Left ventricle myocardium inferior (tissue), 1 donor: Measurements from ENCODE around the gene LPGAT1. TPM values are rescaled to one million over a fixed set of nuclear protein-coding genes. Genes with fewer than 3 reads are reported as not detected.
"Not testable (repeated sequence)": the region's sequence is repeated elsewhere in the genome, so short reads cannot be mapped to it uniquely, and the experiment has no call there.

ENCODE experiments used
- DNase-seq: peaks from one replicate; pipeline ENCODE4 v3.0.0-alpha.2; 2020
- H3K27ac ChIP-seq: fragments of 200-600 bp; replicated peaks from 2 replicates; pipeline ENCODE4 v1.8.0; 2021
- H3K27me3 ChIP-seq: fragments of 200-600 bp; 2 replicates; pipeline ENCODE4 v1.8.0; 2021; ENCODE audit warnings: low read depth
- H3K36me3 ChIP-seq: fragments of 200-600 bp; 2 replicates; pipeline ENCODE4 v1.8.0; 2021
- H3K4me1 ChIP-seq: fragments of 200-600 bp; 2 replicates; pipeline ENCODE4 v1.8.0; 2021
- H3K4me3 ChIP-seq: fragments of 200-600 bp; 2 replicates; pipeline ENCODE4 v1.8.0; 2021; ENCODE audit warnings: mild to moderate bottlenecking, moderate library complexity
- H3K9me3 ChIP-seq: fragments of 200-600 bp; replicated peaks from 2 replicates; pipeline ENCODE4 v1.8.0; 2021
- intact Hi-C: fragments of 100-400 bp; cut with micrococcal nuclease; formaldehyde crosslinking; loops from one replicate; pipeline ENCODE4 v1.11.0; 2022
- total RNA-seq: library from RNA; stranded (reverse); fragmentation: NEBNext Ultra II Directional; extraction: Animal tissue kit (Norgen Biotek cat#: 25700); gene quantifications from one replicate; pipeline ENCODE4 v1.2.1, GENCODE V29; 2021
- TF ChIP-seq, protein P1 (sequence below): fragments of 200-600 bp; IDR thresholded peaks from 2 replicates; pipeline ENCODE4 v1.8.0; 2021; ENCODE audit warnings: antibody characterized with exemption, mild to moderate bottlenecking, borderline replicate concordance
- donor health status: DM: no; HTN: yes; CAD: no; lungs with severe emphysema.

The LPGAT1 gene
- total RNA-seq, 1 donor from 2014 or later, result 24.9 TPM

DNA sequence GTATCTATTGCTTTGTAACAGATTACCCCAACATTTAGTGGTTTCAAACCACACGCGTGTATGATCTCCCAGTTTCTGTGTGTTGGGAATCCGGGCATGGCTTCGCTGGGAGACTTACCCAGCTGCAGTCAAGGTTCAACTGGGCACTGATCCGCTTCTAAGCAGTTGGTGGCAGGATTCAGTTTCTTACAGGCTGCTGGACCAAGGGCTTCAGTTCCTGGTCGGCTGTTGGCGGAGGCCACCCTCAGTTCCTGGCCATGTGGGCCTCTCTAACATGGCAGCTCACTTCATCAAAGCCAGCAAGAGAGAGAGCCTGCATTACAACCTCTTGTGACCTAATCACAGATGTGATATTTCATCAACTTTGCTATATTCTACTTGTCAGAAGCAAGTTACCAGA, 101.3 kb downstream of the LPGAT1 start:
- no peaks in the 10 kb centered on the region for H3K36me3 ChIP-seq
- TF ChIP-seq, protein P1, sequence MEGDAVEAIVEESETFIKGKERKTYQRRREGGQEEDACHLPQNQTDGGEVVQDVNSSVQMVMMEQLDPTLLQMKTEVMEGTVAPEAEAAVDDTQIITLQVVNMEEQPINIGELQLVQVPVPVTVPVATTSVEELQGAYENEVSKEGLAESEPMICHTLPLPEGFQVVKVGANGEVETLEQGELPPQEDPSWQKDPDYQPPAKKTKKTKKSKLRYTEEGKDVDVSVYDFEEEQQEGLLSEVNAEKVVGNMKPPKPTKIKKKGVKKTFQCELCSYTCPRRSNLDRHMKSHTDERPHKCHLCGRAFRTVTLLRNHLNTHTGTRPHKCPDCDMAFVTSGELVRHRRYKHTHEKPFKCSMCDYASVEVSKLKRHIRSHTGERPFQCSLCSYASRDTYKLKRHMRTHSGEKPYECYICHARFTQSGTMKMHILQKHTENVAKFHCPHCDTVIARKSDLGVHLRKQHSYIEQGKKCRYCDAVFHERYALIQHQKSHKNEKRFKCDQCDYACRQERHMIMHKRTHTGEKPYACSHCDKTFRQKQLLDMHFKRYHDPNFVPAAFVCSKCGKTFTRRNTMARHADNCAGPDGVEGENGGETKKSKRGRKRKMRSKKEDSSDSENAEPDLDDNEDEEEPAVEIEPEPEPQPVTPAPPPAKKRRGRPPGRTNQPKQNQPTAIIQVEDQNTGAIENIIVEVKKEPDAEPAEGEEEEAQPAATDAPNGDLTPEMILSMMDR, result no peak
- H3K27me3 ChIP-seq, result peaks cover 7% of the 10 kb centered on the region
- no peak overlapping the region for H3K27ac ChIP-seq
- H3K4me3 ChIP-seq, result no peak overlapping the region
- no peaks in the 10 kb centered on the region for H3K4me1 ChIP-seq
- H3K9me3 ChIP-seq, result no peaks in the 10 kb centered on the region
- DNase-seq, result no peak
- intact Hi-C loops, result no loop called here

DNA sequence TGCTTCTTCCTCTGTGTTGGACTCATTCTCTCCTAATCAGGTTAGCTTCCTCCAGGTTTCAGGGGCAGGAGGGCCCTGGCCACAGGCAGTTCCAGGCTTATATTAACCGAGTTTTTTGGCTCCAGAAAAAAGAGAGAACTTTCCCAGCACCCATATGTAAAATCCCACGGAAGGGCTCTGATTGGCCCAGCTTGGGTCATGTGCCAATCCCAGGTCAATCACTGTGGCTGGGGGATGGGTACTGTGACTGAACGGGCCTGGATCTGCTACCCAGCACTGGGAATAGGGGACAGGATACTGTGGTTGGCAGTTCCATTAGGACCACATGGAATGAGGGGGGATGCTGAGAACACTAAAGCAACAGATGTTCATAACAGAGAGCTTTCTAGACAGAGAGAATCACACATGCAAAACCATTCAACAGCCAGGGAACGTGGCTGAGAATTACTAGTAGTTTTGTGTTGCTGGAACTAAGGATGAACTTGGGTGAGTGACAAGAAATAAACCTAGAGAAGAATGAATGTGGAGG, 104.0 kb downstream of the LPGAT1 start:
- H3K4me1 ChIP-seq, result no peaks in the 10 kb centered on the region
- intact Hi-C loops, result no loop called here
- DNase-seq, result no peak
- no peaks in the 10 kb centered on the region for H3K9me3 ChIP-seq
- TF ChIP-seq, protein P1, result no peak
- no peak overlapping the region for H3K27ac ChIP-seq
- no peak overlapping the region for H3K4me3 ChIP-seq
- no peaks in the 10 kb centered on the region for H3K36me3 ChIP-seq
- no peaks in the 10 kb centered on the region for H3K27me3 ChIP-seq

DNA sequence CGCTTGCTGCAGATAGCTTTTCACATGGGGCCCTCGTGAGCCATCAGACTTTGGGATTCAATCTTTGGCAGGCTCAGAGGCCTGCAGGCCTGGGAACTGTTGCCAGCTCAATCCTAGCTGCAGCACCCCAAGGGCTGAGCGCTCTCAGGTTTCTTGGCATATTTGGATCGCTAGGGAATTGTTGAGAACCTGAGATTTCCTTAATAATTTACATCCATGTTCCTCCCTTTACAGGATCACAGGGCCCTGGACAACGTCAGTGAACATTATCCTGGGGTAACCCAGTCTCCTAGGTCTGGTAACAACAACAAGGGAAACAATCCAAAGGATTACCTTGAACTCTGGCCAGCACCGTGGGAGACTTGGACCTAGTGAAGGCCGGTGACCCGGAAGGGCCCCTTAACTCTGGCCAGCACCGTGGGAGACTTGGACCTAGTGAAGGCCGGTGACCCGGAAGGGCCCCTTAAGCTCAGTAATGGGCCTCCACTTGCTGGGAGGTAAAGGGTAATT, 105.8 kb downstream of the LPGAT1 start:
- no peak overlapping the region for H3K4me3 ChIP-seq
- H3K9me3 ChIP-seq, result no peaks in the 10 kb centered on the region

DNA sequence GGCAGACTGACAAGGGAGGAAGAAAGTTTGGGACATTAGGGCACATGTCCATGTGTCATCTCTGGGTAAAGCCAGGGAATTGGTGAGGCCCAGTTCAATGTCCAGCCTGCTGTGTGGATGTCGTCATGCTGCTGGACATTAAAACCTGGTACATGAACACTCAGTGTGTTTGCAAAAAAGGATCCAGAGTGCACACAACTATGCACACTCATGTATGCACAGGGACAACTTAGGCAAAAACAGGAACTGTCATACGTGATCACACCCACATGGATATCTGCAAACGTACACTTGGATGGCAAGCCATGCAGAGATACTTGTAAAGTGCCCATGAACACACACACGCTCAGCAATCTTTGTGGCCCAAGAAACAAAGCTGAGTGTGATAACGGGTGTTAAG, 107.3 kb downstream of the LPGAT1 start:
- TF ChIP-seq, protein P1, result no peak
- no peaks in the 10 kb centered on the region for H3K36me3 ChIP-seq
- no peak for DNase-seq
- H3K4me1 ChIP-seq, result no peaks in the 10 kb centered on the region
- H3K4me3 ChIP-seq, result no peak overlapping the region
- no peaks in the 10 kb centered on the region for H3K9me3 ChIP-seq
- no peaks in the 10 kb centered on the region for H3K27me3 ChIP-seq
- H3K27ac ChIP-seq, result no peak overlapping the region
- intact Hi-C loops, result no loop called here

More for the DNA sequence above, 105.8 kb downstream of the LPGAT1 start:
- H3K4me1 ChIP-seq, result no peaks in the 10 kb centered on the region
- H3K36me3 ChIP-seq, result no peaks in the 10 kb centered on the region
- H3K27ac ChIP-seq, result no peak overlapping the region
- TF ChIP-seq, protein P1, result no peak
- intact Hi-C loops, result no loop called here
- no peaks in the 10 kb centered on the region for H3K27me3 ChIP-seq
- DNase-seq, result no peak

DNA sequence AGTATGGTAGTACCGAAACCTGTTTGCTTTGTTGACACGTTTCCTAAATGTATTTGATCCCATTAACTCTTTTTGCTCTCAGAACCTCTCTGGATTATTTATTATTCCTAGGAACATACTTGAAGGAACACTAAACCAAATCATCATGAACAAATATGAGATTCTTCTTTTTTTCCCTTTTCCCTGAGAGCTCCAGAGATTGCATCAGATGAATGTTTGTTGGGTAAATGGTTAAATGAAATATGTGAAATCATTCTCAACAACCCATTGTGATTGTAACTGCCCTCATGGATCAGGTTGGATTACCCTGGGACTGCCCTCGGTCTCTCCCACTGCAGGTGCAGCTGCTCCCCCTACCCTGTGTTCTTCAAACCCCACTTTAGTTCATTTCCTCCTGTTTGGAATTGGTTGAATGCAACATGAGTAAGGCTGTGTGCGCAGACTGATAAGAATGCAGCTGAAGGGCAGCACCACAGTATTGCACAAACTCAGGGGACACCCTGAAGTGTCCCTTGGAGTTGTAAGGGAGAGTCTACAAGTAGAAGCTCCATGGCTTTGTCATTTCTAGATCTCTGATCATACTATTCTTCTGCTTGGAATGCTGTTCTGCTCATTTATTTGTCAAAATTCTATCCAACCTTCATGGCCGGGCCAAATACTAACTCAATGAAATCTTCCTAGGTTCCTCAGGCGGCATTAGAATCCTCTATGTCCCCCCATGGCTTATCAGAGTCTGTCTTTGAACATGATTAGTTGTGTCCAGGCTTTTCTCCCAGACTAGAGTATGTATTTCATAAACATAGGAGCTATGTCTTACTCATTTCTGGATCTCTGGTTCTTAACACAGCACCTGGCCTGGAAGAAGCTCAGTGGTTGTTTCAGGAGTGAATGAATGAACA, 108.0 kb downstream of the LPGAT1 start:
- no peaks in the 10 kb centered on the region for H3K27me3 ChIP-seq
- TF ChIP-seq, protein P1, result no peak
- DNase-seq, result no peak
- H3K4me3 ChIP-seq, result no peak overlapping the region
- H3K4me1 ChIP-seq, result no peaks in the 10 kb centered on the region
- intact Hi-C loops, result no loop called here
- no peak overlapping the region for H3K27ac ChIP-seq
- no peaks in the 10 kb centered on the region for H3K36me3 ChIP-seq
- H3K9me3 ChIP-seq, result no peaks in the 10 kb centered on the region

DNA sequence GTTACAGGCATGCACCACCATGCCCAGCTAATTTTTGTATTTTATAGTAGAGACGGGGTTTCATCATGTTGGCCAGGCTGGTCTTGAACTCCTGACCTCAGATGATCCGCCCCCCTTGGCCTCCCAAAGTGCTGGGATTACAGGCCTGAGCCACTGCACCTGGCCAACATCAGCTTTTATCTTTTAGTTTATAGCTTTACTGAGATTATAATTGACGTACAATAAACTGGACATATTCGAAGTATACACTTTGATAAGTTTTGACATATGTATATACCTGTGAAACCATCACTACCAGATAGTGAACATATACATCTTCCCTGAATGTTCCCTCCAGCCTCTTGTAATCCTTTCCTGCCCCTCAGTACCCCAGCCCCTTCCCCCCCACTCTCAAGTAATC, 114.0 kb downstream of the LPGAT1 start:
- H3K4me3 ChIP-seq, H3K27ac ChIP-seq, H3K9me3 ChIP-seq, H3K27me3 ChIP-seq, DNase-seq, H3K4me1 ChIP-seq, intact Hi-C loops, H3K36me3 ChIP-seq: not testable (repeated sequence)
